H9 (cell line): ENCODE results near the gene BLOC1S1. TPM values are rescaled to one million over a fixed set of nuclear protein-coding genes. Genes with fewer than 3 reads are reported as not detected.

ENCODE experiments used
- DNase-seq: peaks from one replicate; pipeline ENCODE4 v3.0.0-alpha.2; 2017
- H2AFZ ChIP-seq: one replicate; pipeline ENCODE4 v1.6.1; 2013; ENCODE audit warnings: mild to moderate bottlenecking, low read length, control low read depth, moderate library complexity
- H2AK5ac ChIP-seq: 2 replicates; pipeline ENCODE4 v1.6.1; 2013; ENCODE audit warnings: low read length, control low read depth, mixed read lengths; ENCODE audit not compliant: insufficient read length
- H2BK120ac ChIP-seq: one replicate; pipeline ENCODE4 v1.6.1; 2013; ENCODE audit warnings: low read depth, mild to moderate bottlenecking, low read length, control low read depth, inconsistent platforms; ENCODE audit not compliant: poor library complexity, severe bottlenecking
- H2BK12ac ChIP-seq: 2 replicates; pipeline ENCODE4 v1.6.1; 2013; ENCODE audit warnings: low read length, control low read depth, mixed read lengths, low read depth; ENCODE audit not compliant: insufficient read length
- H2BK15ac ChIP-seq: 2 replicates; pipeline ENCODE4 v1.6.1; 2013; ENCODE audit warnings: low read depth, low read length, control low read depth
- H2BK20ac ChIP-seq: one replicate; pipeline ENCODE4 v1.6.1; 2013; ENCODE audit warnings: low read depth, mild to moderate bottlenecking, low read length, control low read depth, inconsistent platforms; ENCODE audit not compliant: poor library complexity, severe bottlenecking
- H2BK5ac ChIP-seq: 2 replicates; pipeline ENCODE4 v1.6.1; 2013; ENCODE audit warnings: low read length, control low read depth, mixed read lengths; ENCODE audit not compliant: insufficient read length
- H3K14ac ChIP-seq: 2 replicates; pipeline ENCODE4 v1.6.1; 2013; ENCODE audit warnings: low read length, control low read depth; ENCODE audit not compliant: insufficient read depth
- H3K18ac ChIP-seq: 2 replicates; pipeline ENCODE4 v1.6.1; 2013; ENCODE audit warnings: low read depth, mild to moderate bottlenecking, mixed read lengths, low read length, control low read depth; ENCODE audit not compliant: insufficient read length
- H3K23ac ChIP-seq: 2 replicates; pipeline ENCODE4 v1.6.1; 2013; ENCODE audit warnings: low read length, control low read depth, mixed read lengths, low read depth; ENCODE audit not compliant: insufficient read length
- H3K23me2 ChIP-seq: 2 replicates; pipeline ENCODE4 v1.6.1; 2013; ENCODE audit warnings: low read depth, mild to moderate bottlenecking, mixed read lengths, low read length, control low read depth; ENCODE audit not compliant: insufficient read length, poor library complexity, severe bottlenecking
- H3K27ac ChIP-seq: 2 replicates; pipeline ENCODE4 v1.5.1; 2013; ENCODE audit warnings: low read length, control low read depth, mixed read lengths, low read depth; ENCODE audit not compliant: insufficient read length
- H3K27me3 ChIP-seq: 2 replicates; pipeline ENCODE4 v1.6.1; 2013; ENCODE audit warnings: low read length, control low read depth, inconsistent platforms; ENCODE audit not compliant: insufficient read depth
- H3K4ac ChIP-seq: 2 replicates; pipeline ENCODE4 v1.6.1; 2013; ENCODE audit warnings: low read depth, mild to moderate bottlenecking, control low read depth, inconsistent platforms, low read length, moderate library complexity
- H3K4me1 ChIP-seq: 2 replicates; pipeline ENCODE4 v1.6.1; 2013; ENCODE audit warnings: low read length, control low read depth, inconsistent platforms; ENCODE audit not compliant: insufficient read depth
- H3K4me2 ChIP-seq: 2 replicates; pipeline ENCODE4 v1.6.1; 2013; ENCODE audit warnings: low read length, control low read depth, mixed read lengths; ENCODE audit not compliant: insufficient read length, insufficient read depth
- H3K56ac ChIP-seq: 2 replicates; pipeline ENCODE4 v1.6.1; 2013; ENCODE audit warnings: low read depth, mild to moderate bottlenecking, mixed read lengths, low read length, control low read depth; ENCODE audit not compliant: insufficient read length
- H3K79me1 ChIP-seq: 2 replicates; pipeline ENCODE4 v1.6.1; 2013; ENCODE audit warnings: low read depth, mild to moderate bottlenecking, moderate library complexity, low read length, control low read depth, inconsistent platforms; ENCODE audit not compliant: insufficient read depth, poor library complexity, severe bottlenecking
- H3K79me2 ChIP-seq: 2 replicates; pipeline ENCODE4 v1.6.1; 2013; ENCODE audit warnings: low read length, control low read depth, inconsistent platforms; ENCODE audit not compliant: insufficient read depth
- H3K9ac ChIP-seq: 2 replicates; pipeline ENCODE4 v1.6.1; 2013; ENCODE audit warnings: low read length, control low read depth, mixed read lengths; ENCODE audit not compliant: insufficient read length; ENCODE audit errors: extremely low read depth
- H3K9me3 ChIP-seq: one replicate; pipeline ENCODE4 v1.6.1; 2013; ENCODE audit warnings: low read depth, low read length, inconsistent platforms; ENCODE audit not compliant: control insufficient read depth
- H3T11ph ChIP-seq: one replicate; pipeline ENCODE4 v1.6.1; 2013; ENCODE audit warnings: mild to moderate bottlenecking, low read length, control low read depth, inconsistent platforms
- H4K20me1 ChIP-seq: one replicate; pipeline ENCODE4 v1.6.1; 2013; ENCODE audit not compliant: control insufficient read depth, insufficient read length, insufficient read depth
- H4K5ac ChIP-seq: 2 replicates; pipeline ENCODE4 v1.6.1; 2013; ENCODE audit warnings: low read depth, mild to moderate bottlenecking, mixed read lengths, low read length, control low read depth; ENCODE audit not compliant: insufficient read length
- H4K8ac ChIP-seq: replicated peaks from 2 replicates; pipeline ENCODE4 v1.6.1; 2013; ENCODE audit warnings: low read length, control low read depth, mixed read lengths, low read depth; ENCODE audit not compliant: insufficient read length
- H4K91ac ChIP-seq: 2 replicates; pipeline ENCODE4 v1.6.1; 2013; ENCODE audit warnings: low read depth, mild to moderate bottlenecking, moderate library complexity, mixed read lengths, low read length, control low read depth; ENCODE audit not compliant: insufficient read length
- H3K27ac Mint-ChIP-seq, 3 experiments: 2 replicates in 2 of 3; 3 replicates in 1 of 3; pipeline ENCODE4 v1.8.0; 2020 to 2021; ENCODE audit warnings: mixed read lengths in 3 of 3, mild to moderate bottlenecking in 1 of 3, moderate library complexity in 1 of 3
- H3K27me3 Mint-ChIP-seq: 2 replicates; pipeline ENCODE4 v1.8.0; 2021; ENCODE audit warnings: low read depth, mild to moderate bottlenecking, moderate library complexity, mixed read lengths
- H3K36me3 Mint-ChIP-seq, 3 experiments: 2 replicates in 2 of 3; 3 replicates in 1 of 3; pipeline ENCODE4 v1.8.0; 2020 to 2021; ENCODE audit warnings: low read depth in 3 of 3, mixed read lengths in 3 of 3; ENCODE audit not compliant: insufficient read depth in 1 of 3
- H3K4me1 Mint-ChIP-seq, 2 experiments: 2 replicates each; pipeline ENCODE4 v1.8.0; 2020; ENCODE audit warnings: mixed read lengths in 2 of 2
- H3K4me3 Mint-ChIP-seq, 2 experiments: 2 replicates in 1 of 2; 3 replicates in 1 of 2; pipeline ENCODE4 v1.8.0; 2020 to 2021; ENCODE audit warnings: mild to moderate bottlenecking in 2 of 2, mixed read lengths in 2 of 2, moderate library complexity in 1 of 2
- H3K9me3 Mint-ChIP-seq, 2 experiments: 2 replicates in 1 of 2; 3 replicates in 1 of 2; pipeline ENCODE4 v1.8.0; 2020; ENCODE audit warnings: mild to moderate bottlenecking in 2 of 2, mixed read lengths in 2 of 2, moderate library complexity in 1 of 2
- WGBS: extraction: QIAGEN DNeasy Blood & Tissue Kit; methylation state at CpG from one replicate; pipeline ENCODE4 v1.1.7; 2013; ENCODE audit warnings: missing lambda C conversion rate, low lambda C conversion rate, mixed read lengths; ENCODE audit not compliant: insufficient read length; ENCODE audit errors: extremely low coverage; 5-methylcytosine and 5-hydroxymethylcytosine counted together
- total RNA-seq: library from RNA; stranded (reverse); gene quantifications from 2 replicates; pipeline ENCODE4 v1.2.1, GENCODE V29; 2021
- TF ChIP-seq, protein P1 (sequence below): fragments of 200-600 bp; sonication (generic); conservative IDR thresholded peaks from 3 replicates; pipeline ENCODE4 v1.8.0; 2021; ENCODE audit warnings: antibody characterized with exemption, mild to moderate bottlenecking

BLOC1S1 gene
- total RNA-seq, 1 experiment from 2014 or later = 108 TPM

DNA sequence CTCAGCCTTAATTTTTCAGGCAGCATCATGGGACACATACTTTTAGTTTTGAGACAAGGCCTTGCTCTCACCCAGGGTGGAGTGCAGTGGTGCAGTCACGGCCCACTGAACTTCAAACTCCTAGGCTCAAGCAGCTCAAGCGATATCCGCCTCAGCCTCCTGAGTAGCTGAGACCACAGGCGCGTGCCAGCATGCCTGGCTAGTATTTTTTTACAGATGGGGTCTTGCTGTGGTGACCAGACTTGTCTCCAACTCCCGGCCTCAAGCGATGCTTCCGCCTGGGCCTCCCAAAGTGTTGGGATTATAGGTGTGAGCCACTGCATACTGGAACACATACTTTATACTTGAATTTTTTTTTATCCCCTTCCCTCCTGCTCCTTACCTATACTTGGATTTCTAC lies 7.1 kb downstream of the BLOC1S1 start:
- Histone ChIP-seq H4K91ac (no peak overlapping the region), H3K4me2 (no peak overlapping the region), H2BK15ac (no peak overlapping the region), H4K5ac (no peak overlapping the region), H3K18ac (no peak overlapping the region), H3K79me2 (peaks cover 7% of the 10 kb centered on the region; the same call in 1 of the 2 replicates), H2BK120ac (no peak overlapping the region), H2BK5ac (no peak overlapping the region), H2BK20ac (no peak overlapping the region), H3T11ph (no peak overlapping the region), H3K23ac (no peak overlapping the region), H3K79me1 (peaks cover 7% of the 10 kb centered on the region), H4K8ac (no peak overlapping the region), H2AK5ac (no peak overlapping the region), H3K9me3 (no peaks in the 10 kb centered on the region), H3K27me3 (no peaks in the 10 kb centered on the region), H3K27ac (no peak overlapping the region), H3K4ac (no peak overlapping the region), H3K4me1 (peaks cover 9% of the 10 kb centered on the region; the same call in 1 of the 2 replicates), H4K20me1 (no peaks in the 10 kb centered on the region), H2AFZ (no peak overlapping the region), H3K23me2 (peaks cover 9% of the 10 kb centered on the region), H2BK12ac (no peak overlapping the region), H3K56ac (no peak overlapping the region), H3K9ac (no peak overlapping the region), H3K14ac (no peak overlapping the region)
- Mint-ChIP-seq H3K27me3 (no peaks in the 10 kb centered on the region), H3K9me3 (no peaks in the 10 kb centered on the region; a peak in 1 of 5 replicates), H3K36me3 (peaks cover 21 to 54% (median 46%) of the 10 kb centered on the region in 3 experiments; a peak in 6 of 7 replicates), H3K27ac (no peak overlapping the region), H3K4me3 (no peak overlapping the region; a peak in 1 of 5 replicates), H3K4me1 (peaks cover 37 to 40% of the 10 kb centered on the region in 2 experiments)
- no CpG with 5 or more reads among the region's 8 CpGs for WGBS
- no peak for DNase-seq
- TF ChIP-seq, protein P1, sequence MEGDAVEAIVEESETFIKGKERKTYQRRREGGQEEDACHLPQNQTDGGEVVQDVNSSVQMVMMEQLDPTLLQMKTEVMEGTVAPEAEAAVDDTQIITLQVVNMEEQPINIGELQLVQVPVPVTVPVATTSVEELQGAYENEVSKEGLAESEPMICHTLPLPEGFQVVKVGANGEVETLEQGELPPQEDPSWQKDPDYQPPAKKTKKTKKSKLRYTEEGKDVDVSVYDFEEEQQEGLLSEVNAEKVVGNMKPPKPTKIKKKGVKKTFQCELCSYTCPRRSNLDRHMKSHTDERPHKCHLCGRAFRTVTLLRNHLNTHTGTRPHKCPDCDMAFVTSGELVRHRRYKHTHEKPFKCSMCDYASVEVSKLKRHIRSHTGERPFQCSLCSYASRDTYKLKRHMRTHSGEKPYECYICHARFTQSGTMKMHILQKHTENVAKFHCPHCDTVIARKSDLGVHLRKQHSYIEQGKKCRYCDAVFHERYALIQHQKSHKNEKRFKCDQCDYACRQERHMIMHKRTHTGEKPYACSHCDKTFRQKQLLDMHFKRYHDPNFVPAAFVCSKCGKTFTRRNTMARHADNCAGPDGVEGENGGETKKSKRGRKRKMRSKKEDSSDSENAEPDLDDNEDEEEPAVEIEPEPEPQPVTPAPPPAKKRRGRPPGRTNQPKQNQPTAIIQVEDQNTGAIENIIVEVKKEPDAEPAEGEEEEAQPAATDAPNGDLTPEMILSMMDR = no peak
